ENCODE measurements around the gene NUDT16L1.

Gene NUDT16L1

DNA sequence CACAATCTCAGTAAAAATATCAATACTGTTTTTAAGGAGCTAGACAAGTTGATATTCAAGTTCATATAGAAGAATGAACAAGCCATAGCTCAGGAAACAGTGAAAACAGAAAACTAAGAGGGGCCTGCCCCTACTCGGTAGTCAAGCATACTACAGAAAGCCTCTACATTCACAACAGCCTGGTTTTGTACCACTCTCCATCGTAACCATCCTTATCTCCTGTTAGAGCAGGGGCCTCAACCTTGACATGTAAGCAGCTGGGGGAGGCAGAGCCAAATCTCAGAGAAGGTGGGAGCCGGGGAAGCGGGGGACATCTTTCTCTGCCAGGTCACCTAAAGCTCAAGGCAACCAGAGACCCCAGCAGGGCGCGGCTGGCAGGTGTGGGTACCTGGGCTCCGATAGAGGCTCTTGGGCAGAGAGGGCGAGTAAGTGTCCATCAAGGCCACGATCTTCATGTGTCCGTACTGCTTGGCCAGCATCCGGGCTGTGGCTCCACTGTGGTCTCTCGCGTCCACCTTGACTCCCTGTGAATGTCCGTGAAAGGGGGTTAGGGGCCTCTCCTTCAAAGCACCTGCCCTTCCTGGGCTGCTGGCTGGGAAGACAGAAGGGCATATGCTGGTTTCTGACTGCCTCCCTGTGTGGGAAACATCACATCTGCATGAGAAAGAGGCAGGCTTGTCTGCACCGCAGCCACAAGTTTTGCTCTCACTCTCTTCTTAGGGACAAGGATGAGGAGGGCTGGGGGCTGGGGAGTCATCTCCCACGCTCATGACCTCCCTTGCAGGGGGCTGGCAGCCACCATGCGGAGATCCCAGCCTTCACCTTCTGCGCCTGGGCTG lies 20.5 kb downstream of the NUDT16L1 start (continued):
- TF ChIP-seq TSHZ2 (CRISPR knock-in tag; IDR thresholded peaks at IDR 0.05), result no peak

GRCh38 chr16:4714996-4715395 lies 21.6 kb downstream of the NUDT16L1 start:
- TF ChIP-seq TCF4 (CRISPR knock-in tag; IDR thresholded peaks at IDR 0.05; ENCODE audit: borderline replicate concordance), result no peak
- ATAC-seq, result no peak

- ATAC-seq, result no peak
- no peak for TF ChIP-seq ISL1 (CRISPR knock-in tag; IDR thresholded peaks at IDR 0.05)
- no peak for TF ChIP-seq BACH2 (CRISPR knock-in tag; IDR thresholded peaks at IDR 0.05; ENCODE audit: borderline replicate concordance)
- TF ChIP-seq, protein P1, sequence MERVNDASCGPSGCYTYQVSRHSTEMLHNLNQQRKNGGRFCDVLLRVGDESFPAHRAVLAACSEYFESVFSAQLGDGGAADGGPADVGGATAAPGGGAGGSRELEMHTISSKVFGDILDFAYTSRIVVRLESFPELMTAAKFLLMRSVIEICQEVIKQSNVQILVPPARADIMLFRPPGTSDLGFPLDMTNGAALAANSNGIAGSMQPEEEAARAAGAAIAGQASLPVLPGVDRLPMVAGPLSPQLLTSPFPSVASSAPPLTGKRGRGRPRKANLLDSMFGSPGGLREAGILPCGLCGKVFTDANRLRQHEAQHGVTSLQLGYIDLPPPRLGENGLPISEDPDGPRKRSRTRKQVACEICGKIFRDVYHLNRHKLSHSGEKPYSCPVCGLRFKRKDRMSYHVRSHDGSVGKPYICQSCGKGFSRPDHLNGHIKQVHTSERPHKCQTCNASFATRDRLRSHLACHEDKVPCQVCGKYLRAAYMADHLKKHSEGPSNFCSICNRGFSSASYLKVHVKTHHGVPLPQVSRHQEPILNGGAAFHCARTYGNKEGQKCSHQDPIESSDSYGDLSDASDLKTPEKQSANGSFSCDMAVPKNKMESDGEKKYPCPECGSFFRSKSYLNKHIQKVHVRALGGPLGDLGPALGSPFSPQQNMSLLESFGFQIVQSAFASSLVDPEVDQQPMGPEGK (CRISPR knock-in tag; IDR thresholded peaks at IDR 0.05; ENCODE audit: borderline replicate concordance), result no peak
- TF ChIP-seq, protein P2, sequence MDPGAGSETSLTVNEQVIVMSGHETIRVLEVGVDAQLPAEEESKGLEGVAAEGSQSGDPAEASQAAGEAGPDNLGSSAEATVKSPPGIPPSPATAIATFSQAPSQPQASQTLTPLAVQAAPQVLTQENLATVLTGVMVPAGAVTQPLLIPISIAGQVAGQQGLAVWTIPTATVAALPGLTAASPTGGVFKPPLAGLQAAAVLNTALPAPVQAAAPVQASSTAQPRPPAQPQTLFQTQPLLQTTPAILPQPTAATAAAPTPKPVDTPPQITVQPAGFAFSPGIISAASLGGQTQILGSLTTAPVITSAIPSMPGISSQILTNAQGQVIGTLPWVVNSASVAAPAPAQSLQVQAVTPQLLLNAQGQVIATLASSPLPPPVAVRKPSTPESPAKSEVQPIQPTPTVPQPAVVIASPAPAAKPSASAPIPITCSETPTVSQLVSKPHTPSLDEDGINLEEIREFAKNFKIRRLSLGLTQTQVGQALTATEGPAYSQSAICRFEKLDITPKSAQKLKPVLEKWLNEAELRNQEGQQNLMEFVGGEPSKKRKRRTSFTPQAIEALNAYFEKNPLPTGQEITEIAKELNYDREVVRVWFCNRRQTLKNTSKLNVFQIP (CRISPR knock-in tag; IDR thresholded peaks at IDR 0.05; ENCODE audit: borderline replicate concordance, low read depth), result no peak
- no peak for TF ChIP-seq CSRNP3 (CRISPR knock-in tag; IDR thresholded peaks at IDR 0.05)
- TF ChIP-seq ZNF565 (CRISPR knock-in tag; conservative IDR thresholded peaks at IDR 0.05; ENCODE audit: low read depth), result no peak
- no peak for TF ChIP-seq TSHZ2 (CRISPR knock-in tag; IDR thresholded peaks at IDR 0.05)
- TF ChIP-seq CREB5 (CRISPR knock-in tag; IDR thresholded peaks at IDR 0.05; ENCODE audit: low read depth), result no peak
- TF ChIP-seq GLIS3 (CRISPR knock-in tag; IDR thresholded peaks at IDR 0.05), result no peak
- no peak for TF ChIP-seq OSR1 (CRISPR knock-in tag; IDR thresholded peaks at IDR 0.05)
Observed at GRCh38 chr16:4718466-4718865, 25.1 kb downstream of the NUDT16L1 start.

DNA sequence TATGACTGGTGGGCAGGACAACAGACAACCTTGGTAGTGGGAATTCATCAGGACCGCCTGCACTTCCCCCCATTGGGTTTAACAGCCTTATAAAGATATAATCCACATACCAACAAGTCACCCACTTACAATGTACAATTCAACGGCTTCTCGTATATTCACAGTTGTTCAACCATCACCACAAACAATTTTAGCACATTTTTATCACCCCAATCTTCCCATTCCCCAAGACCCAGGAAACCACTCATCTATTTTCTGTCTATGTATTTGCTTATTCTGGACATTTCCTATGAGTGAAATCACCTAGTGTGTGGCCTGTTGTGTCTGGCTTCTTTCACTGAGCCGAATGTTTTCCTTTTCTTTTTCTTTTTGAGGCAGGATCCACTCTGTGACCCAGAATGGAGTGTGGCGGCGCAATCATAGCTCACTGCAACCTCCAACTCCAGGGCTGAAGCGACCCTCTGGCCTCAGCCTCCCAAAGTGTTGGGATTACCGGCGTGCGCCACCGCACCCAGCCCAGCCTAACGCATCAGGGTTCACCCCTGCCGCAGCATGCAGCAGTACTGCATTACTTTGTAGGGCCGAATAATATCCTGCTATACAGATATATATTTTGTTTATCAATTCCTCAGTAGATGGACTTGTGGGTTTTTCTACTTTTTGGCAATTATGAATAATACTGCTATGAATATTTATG lies 29.9 kb downstream of the NUDT16L1 start:
- TF ChIP-seq ISL1 (CRISPR knock-in tag; IDR thresholded peaks at IDR 0.05) (no peak), GLIS3 (CRISPR knock-in tag; IDR thresholded peaks at IDR 0.05) (no peak), ZFP3 (CRISPR knock-in tag; IDR thresholded peaks at IDR 0.05) (no peak), ARNTL (CRISPR knock-in tag; IDR thresholded peaks at IDR 0.05; ENCODE audit: borderline replicate concordance, low read depth) (no peak), ZFP30 (CRISPR knock-in tag; IDR thresholded peaks at IDR 0.05) (no peak), CSDC2 (CRISPR knock-in tag; IDR thresholded peaks at IDR 0.05) (no peak), CREB5 (CRISPR knock-in tag; IDR thresholded peaks at IDR 0.05; ENCODE audit: low read depth) (no peak)
- no peak for ATAC-seq

All from SK-N-SH treated with all-trans-retinoic acid at 6 μM for 48 hours (cell line).